Measurements from ENCODE around the gene MACROD2. TPM values are rescaled to one million over a fixed set of nuclear protein-coding genes. Genes with fewer than 3 reads are reported as not detected.
A peak's percentile ranks its signal among the peaks of the same experiment; 100 is the strongest.

Gene MACROD2
- total and polyA plus RNA-seq, 2 donors (not counting 1 experiment from before 2014, with no cell fraction given) = 5.3 to 6.7 TPM

- peak overlapping the region; percentile 42 for H3K4me3 Mint-ChIP-seq
- intact Hi-C loops (cut with micrococcal nuclease) = loop anchor here (5.0 to 10.0 kb wide), 2 partner anchors 52 to 65 kb away; no protein-coding TSS in a partner anchor
- Histone ChIP-seq H3K4me2 (replicated peaks; ENCODE audit: low read depth, low read length, poor library complexity, severe bottlenecking) (peak overlapping the region; percentile 31), H3K4me3 (ENCODE audit: control extremely low read depth in 1 of 5, extremely low read depth in 1 of 5, insufficient read depth in 1 of 5, low read depth in 2 of 5, low read length in 4 of 5) (no peak overlapping the region), H3K9ac (ENCODE audit: low read length) (no peak overlapping the region), H3K4me1 (ENCODE audit: control insufficient read depth in 2 of 2, insufficient read depth in 2 of 2, low read length in 2 of 2) (peaks cover 30 to 42% of the 10 kb centered on the region in 2 donors), H3K27me3 (replicated peaks in 1 of 4; ENCODE audit: control extremely low read depth in 1 of 4, control insufficient read depth in 3 of 4, insufficient read depth in 4 of 4, low read length in 3 of 4) (no peaks in the 10 kb centered on the region), H3K9me3 (ENCODE audit: control extremely low read depth in 1 of 3, control insufficient read depth in 2 of 3, insufficient read depth in 1 of 3, low read length in 2 of 3) (peaks cover 0 to 4% (median 2%) of the 10 kb centered on the region in 3 donors), H3K79me2 (ENCODE audit: control insufficient read depth, insufficient read depth, low read length) (no peaks in the 10 kb centered on the region), H3K27ac (ENCODE audit: low read length in 2 of 2) (peak overlapping the region; percentile 20 to 53), H3K36me3 (replicated peaks in 1 of 2; ENCODE audit: control extremely low read depth in 1 of 2, control insufficient read depth in 1 of 2, extremely low read depth in 1 of 2, insufficient read depth in 2 of 2, low read length in 1 of 2) (no peaks in the 10 kb centered on the region), H4K20me1 (ENCODE audit: control insufficient read depth, insufficient read depth, low read length, poor library complexity, severe bottlenecking) (no peaks in the 10 kb centered on the region), H2AFZ (ENCODE audit: insufficient read depth, low read depth, low read length, poor library complexity, severe bottlenecking) (no peak overlapping the region)
- H3K9me3 Mint-ChIP-seq (ENCODE audit: insufficient read depth) = peaks cover 2% of the 10 kb centered on the region
- H3K27me3 Mint-ChIP-seq = no peaks in the 10 kb centered on the region
- peaks cover 62% of the 10 kb centered on the region for H3K4me1 Mint-ChIP-seq
- ATAC-seq (ENCODE audit: low read depth) (peak; percentile 73), DNase-seq (peak; percentile 58)
- H3K27ac Mint-ChIP-seq = peak overlapping the region; percentile 46
- TF ChIP-seq CTCF (IDR thresholded peaks at IDR 0.05) (no peak), EZH2 (IDR thresholded peaks at IDR 0.05; ENCODE audit: borderline replicate concordance, insufficient read depth, low read depth, low read length, poor library complexity, severe bottlenecking) (no peak)
- 55% methylated on average over 4 of the region's 4 CpGs for WGBS (ENCODE audit: insufficient coverage)
- ChIA-PET POLR2A (no interaction called here), CTCF (interaction anchor here (1.5 to 1.9 kb wide), 2 partner anchors 73 to 148 kb away, joined by 5 read pairs; no protein-coding TSS in a partner anchor)
Observed at GRCh38 chr20:15857173-15857784, 1862.0 kb downstream of the MACROD2 start.

GRCh38 chr20:15859061-15859460 lies 1863.7 kb downstream of the MACROD2 start:
- Histone ChIP-seq H3K27me3 (replicated peaks in 1 of 4; ENCODE audit: control extremely low read depth in 1 of 4, control insufficient read depth in 3 of 4, insufficient read depth in 4 of 4, low read length in 3 of 4) (no peaks in the 10 kb centered on the region), H3K4me3 (ENCODE audit: control extremely low read depth in 1 of 5, extremely low read depth in 1 of 5, insufficient read depth in 1 of 5, low read depth in 2 of 5, low read length in 4 of 5) (peak overlapping the region in 1 of 5 experiments; percentile 13), H3K4me2 (replicated peaks; ENCODE audit: low read depth, low read length, poor library complexity, severe bottlenecking) (peak overlapping the region; percentile 39), H3K4me1 (ENCODE audit: control insufficient read depth in 2 of 2, insufficient read depth in 2 of 2, low read length in 2 of 2) (peaks cover 30 to 35% of the 10 kb centered on the region in 2 donors), H2AFZ (ENCODE audit: insufficient read depth, low read depth, low read length, poor library complexity, severe bottlenecking) (no peak overlapping the region), H3K27ac (ENCODE audit: low read length in 2 of 2) (no peak overlapping the region), H3K9ac (ENCODE audit: low read length) (no peak overlapping the region), H3K9me3 (ENCODE audit: control extremely low read depth in 1 of 3, control insufficient read depth in 2 of 3, insufficient read depth in 1 of 3, low read length in 2 of 3) (peaks cover 0 to 4% (median 2%) of the 10 kb centered on the region in 3 donors), H3K79me2 (ENCODE audit: control insufficient read depth, insufficient read depth, low read length) (no peaks in the 10 kb centered on the region), H4K20me1 (ENCODE audit: control insufficient read depth, insufficient read depth, low read length, poor library complexity, severe bottlenecking) (no peaks in the 10 kb centered on the region), H3K36me3 (replicated peaks in 1 of 2; ENCODE audit: control extremely low read depth in 1 of 2, control insufficient read depth in 1 of 2, extremely low read depth in 1 of 2, insufficient read depth in 2 of 2, low read length in 1 of 2) (no peaks in the 10 kb centered on the region)
- H3K27ac Mint-ChIP-seq = peak overlapping the region; percentile 27
- peak; percentile 32 for DNase-seq
- no peak for ATAC-seq (ENCODE audit: low read depth)
- peaks cover 2% of the 10 kb centered on the region for H3K9me3 Mint-ChIP-seq (ENCODE audit: insufficient read depth)
- intact Hi-C loops (cut with micrococcal nuclease) = loop anchor here (5.0 to 10.0 kb wide), 2 partner anchors 54 to 63 kb away; no protein-coding TSS in a partner anchor
- peak overlapping the region; percentile 24 for H3K4me3 Mint-ChIP-seq
- POLR2A ChIA-PET = interaction anchor here (0.6 kb wide), 1 partner anchor 41 kb away, joined by 3 read pairs; no protein-coding TSS in a partner anchor
- CTCF ChIA-PET = interaction anchor here (1.1 kb wide), 1 partner anchor 73 kb away, joined by 3 read pairs; no protein-coding TSS in a partner anchor
- TF ChIP-seq CTCF (IDR thresholded peaks at IDR 0.05) (no peak), EZH2 (IDR thresholded peaks at IDR 0.05; ENCODE audit: borderline replicate concordance, insufficient read depth, low read depth, low read length, poor library complexity, severe bottlenecking) (no peak)
- H3K4me1 Mint-ChIP-seq = peaks cover 49% of the 10 kb centered on the region
- no peaks in the 10 kb centered on the region for H3K27me3 Mint-ChIP-seq
- WGBS (ENCODE audit: insufficient coverage) = no CpG with 5 or more reads among the region's 2 CpGs
